ENCODE measurements around the gene GPLD1.
"Not testable (repeated sequence)": the region's sequence is repeated elsewhere in the genome, so short reads cannot be mapped to it uniquely, and the experiment has no call there.

GPLD1 gene

DNA sequence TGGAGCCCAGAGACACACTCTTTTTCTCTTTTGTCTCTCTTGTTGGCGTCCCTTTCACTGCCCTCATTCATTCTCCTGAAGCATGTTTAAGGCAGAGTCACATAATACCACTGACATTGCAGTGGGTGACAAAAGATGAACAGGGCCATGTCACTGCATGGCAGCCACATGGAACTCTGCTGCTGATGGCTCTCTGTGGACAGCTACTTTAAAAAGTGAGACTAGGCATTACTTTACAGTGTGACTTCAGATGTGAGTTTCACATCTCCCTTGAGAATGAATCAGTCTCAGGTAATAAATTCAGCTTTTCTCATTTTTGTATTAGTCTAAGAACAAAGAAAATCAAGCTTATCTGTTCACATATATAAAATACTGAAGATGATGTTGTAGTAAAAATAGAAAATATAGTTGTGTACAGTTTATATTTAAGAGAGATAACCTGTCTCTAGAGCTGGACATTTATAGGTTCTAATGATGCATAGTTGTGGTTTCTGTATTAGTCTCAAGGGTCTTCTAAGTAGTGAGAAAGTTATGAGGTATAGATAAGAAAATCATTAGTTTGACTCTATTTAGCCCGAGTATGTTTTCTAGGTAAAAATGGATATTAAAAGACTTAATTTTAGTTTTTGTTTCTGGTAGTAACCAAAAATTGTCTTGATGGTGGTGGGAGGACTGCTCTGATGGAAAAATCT, 80.5 kb downstream of the GPLD1 start:
- no peak for DNase-seq

DNA sequence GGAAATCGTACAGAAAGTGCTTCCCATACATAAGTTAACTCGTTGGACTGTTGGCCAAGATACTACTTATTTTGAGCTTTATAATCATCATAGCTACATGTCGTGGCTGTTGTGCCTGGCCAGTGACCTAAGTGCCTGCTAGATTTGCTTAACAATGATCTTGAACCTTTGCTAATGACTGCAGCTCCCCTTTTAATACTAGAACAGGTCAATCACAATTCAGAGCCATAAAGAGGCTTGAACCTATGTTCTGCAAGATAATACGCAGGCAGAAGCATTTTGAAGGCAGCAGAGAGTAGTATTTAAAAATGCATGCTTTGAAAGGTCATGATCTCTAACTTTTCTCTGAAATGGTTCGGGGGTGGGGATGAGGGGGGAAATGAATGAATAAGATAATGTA, 84.1 kb downstream of the GPLD1 start:
- DNase-seq: no peak

DNA sequence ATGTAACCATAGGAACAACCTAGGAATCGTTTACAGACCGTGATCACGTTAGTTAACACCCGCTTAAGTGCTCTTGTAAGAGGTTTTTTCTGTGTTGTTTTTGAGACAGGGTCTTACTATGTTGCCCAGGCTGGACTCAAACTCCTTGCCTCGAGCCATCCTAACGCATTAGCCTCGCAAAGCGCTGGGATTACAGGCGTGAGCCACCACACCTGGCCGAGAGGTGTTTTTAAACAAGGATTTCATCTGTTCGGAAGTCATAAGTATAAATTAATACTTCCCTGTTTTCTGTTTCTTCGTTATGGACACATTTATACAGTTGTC, 85.9 kb downstream of the GPLD1 start:
- no peak for DNase-seq

DNA sequence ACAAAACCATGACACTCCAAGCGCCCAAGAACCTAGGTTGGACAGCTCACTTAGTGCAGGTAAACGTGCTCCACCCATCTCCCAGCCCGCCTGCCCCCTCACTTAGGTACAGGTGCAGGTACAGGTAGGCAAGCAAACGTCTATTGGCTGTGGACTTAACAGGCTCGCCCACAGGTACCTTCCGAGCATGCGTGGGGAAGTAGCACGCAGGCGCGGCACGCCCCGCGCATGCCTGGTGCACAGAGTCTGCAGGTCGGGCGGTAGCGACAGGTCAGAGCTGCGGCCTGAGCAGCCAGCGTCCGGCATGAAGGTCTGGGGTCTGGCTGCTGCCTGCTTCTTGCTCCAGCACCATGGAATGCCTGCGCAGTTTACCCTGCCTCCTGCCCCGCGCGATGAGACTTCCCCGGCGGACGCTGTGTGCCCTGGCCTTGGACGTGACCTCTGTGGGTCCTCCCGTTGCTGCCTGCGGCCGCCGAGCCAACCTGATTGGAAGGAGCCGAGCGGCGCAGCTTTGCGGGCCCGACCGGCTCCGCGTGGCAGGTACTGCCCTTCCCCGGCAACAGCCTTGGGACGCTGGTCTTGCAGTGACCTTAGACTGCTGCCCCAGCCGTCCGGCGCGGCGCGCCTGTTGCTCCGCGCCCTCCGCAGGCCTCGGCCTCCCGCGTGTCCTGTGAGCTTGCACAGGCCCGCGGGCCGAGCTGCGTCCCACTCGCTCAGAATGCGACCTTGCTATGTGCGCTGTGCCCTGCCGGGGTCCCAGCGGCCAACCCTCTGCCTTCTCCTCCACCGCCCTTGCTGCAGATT, 86.5 kb downstream of the GPLD1 start, which contains the start of gene MRS2:
MRS2 (plus strand) TSS at position 240 of the 804 bp plus-strand sequence; CDS start at position 351, 111 bp downstream.
- DNase-seq: no peak

DNA sequence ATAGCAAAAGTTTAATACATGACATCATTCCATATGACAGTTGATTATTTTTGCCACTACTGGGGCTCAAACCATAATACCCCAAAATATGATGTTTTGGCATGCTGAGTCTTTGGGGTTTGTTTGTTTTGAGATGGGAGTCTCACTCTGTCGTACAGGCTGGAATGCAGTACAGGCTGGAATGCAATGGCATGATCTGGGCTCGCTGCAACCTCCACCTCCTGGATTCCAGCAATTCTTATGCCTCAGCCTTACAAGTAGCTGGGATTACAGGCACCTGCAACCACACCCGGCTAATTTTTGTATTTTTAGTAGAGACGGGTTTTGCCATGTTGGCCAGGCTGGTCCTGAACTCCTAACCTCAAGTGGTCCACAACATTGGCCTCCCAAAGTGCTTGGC, 87.9 kb downstream of the GPLD1 start:
- DNase-seq: no peak

DNA sequence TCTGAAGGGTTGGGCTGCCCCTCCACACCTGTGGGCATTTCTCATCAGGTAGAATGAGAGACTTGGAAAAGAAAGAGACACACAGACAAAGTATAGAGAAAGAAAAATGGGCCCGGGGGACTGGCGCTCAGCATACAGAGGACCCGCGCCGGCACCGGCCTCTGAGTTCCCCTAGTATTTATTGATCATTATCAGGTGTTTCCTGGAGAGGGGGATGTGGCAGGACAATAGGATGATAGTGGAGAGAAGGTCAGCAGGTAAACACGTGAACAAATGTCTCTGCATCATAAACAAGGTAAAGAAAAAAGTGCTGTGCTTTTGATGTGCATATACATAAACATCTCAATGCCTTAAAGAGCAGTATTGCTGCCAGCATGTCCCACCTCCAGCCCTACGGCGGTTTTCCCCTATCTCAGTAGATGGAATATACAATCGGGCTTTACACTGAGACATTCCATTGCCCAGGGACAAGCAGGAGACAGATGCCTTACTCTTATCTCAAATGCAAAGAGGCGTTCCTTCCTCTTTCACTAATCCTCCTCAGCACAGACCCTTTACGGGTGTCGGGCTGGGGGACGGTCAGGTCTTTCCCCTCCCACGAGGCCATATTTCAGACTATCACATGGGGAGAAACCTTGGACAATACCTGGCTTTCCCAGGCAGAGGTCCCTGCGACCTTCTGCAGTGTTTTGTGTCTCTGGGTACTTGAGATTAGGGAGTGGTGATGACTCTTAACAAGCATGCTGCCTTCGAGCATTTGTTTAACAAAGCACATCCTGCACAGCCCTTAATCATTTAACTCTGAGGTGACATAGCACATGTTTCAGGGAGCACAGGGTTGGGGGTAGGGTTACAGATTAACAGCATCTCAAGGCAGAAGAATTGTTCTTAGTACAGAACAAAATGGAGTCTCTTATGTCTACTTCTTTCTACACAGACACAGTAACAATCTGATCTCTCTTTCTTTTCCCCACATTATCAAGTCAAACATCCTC, 89.0 kb downstream of the GPLD1 start:
- DNase-seq: not testable (repeated sequence)

DNA sequence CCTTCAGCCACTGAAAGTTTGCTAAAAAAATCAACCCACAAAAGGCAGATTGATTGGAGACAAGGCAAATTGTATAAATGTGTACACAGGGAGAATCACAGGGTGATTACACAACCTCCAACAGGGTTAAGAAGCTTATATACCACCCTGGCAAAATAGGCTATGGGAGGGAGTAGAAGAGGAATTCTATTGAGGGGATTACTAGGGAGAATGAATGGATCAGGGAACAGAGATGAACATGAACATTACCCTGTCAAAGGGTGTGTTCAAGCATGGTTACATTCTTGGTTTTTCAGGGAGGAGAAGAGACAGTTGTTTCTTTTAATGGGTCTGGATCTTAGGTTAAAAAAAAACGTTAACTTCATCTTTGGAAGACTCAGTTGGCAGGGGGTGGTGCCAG, 91.7 kb downstream of the GPLD1 start:
- no peak for DNase-seq

DNA sequence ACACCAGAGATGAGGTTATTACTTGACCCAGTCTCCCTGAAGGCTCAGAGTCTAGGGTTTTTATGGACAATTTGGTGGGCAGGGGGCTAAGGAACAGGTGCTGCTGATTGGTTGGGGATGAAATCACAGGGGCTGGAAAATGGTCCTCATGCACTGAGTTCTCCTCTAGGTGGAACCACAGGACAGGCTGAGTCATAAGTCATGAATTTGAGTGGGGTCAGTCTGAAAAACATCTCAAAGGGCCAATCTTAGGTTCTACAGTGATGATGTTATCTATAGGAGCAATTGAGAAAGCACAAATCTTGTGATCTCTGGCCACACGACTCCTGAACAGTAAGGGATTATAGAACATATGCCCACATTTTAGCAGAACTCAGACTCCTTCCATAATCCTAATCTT, 92.6 kb downstream of the GPLD1 start:
- DNase-seq: no peak

DNA sequence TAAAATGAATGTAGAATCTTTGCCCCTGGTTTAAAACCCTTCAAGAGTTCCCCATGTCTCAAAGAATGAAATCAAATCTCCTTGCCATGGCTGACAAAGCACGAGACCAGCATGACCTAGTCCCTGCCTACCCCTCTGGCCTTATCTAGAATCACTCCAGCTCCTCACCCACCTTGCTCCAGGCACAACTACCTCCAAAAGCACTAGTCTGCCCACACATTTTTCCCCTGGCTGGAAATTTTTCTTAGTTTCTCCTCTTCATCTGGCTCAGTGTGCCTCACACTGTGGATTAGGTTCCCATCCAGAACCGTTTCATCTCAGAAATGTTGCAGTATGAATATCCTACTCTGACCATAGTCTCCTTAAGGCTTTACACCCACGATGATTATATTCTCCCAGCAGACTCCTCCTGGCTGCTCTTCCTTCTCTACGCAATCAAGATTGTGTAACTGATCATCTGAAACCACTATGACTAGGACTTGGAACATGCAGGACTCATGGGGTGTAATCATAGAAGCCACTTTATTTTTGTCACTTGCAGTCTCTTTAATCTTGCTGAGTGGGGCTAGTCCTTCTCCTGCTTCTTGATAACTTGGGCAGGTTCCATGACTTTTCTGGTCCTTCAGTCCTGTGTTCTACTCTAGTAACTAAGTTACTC, 94.5 kb downstream of the GPLD1 start:
- DNase-seq: peak; percentile 43

DNA sequence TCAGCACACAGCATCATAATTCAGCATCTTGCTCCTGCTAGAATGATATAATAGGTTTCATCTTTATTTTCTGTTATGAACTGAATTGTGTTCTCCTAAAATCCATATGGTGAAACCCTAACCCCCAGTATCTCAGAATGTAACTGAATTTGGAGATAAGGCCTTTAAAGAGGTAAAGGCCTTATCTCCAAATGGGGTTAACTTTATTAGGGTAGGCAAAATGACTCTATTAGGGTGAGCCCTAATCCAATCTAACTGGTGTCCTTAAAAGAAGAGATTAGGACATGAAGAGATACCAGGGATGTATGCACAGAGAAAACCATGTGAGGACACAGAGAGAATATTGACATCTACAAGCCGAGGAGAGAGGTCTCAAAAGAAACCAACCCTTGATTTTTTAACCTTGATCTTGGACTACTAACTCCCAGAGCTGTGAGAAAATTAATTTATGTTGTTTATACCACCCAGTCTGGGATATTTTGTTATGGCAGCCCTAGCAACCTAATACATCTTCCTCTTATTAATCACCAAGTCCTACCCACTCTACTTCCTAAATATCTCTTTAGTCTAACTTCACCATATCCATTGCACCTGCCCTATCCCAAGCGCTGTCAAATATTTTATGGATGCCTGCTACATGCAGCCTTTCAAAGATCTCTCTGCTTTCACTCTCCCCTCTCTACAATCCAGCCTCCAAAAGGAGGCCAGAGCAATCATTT, 95.2 kb downstream of the GPLD1 start:
- no peak for DNase-seq

DNA sequence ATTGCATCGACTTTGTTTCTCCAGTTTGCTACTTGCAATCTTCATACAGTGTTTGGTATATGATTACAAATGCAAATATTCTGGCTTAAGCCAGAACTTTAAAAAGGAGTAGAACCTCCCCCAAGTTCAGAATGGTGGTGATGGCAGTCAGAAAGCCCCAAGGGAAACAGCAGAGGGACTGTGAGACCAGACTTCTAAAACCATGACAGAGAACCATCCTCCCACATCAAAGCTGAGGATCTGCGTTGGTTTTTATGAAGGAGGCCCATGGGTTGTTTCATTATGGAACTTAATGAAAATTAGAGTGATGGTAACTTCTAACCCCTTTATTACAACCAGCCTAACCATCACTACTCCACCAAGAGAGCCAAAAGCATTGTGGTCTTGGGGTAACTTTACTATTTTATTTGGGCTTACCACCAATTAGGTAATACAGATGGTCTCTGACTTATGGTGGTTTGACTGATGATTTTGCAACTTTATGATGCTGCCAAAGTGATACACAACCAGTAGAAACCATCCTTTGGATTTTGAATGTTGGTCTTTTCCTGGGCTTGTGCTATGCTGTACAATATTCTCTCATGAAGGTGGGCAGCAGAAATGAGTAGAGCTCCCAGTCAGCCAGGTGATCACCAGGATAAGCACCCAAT, 97.5 kb downstream of the GPLD1 start:
- DNase-seq: no peak

DNA sequence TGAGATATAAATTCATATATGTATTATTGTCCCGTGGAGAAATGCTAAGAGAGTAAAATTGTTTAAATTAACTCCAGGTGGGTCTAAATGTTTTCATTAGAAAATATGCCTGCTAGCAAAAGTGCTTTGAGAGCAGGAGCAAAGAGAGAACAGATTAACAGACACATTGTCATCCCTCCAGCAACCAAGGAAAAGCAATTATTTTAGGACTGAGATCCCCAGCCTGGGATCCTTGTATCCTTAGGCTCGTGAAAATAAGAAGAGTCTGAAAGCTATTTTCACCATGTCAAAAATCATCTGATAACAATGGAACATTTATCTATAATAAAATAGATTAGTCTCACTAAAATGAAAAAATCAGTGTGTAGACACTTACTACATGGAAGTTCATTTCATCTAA, 98.2 kb downstream of the GPLD1 start:
- DNase-seq: no peak

DNA sequence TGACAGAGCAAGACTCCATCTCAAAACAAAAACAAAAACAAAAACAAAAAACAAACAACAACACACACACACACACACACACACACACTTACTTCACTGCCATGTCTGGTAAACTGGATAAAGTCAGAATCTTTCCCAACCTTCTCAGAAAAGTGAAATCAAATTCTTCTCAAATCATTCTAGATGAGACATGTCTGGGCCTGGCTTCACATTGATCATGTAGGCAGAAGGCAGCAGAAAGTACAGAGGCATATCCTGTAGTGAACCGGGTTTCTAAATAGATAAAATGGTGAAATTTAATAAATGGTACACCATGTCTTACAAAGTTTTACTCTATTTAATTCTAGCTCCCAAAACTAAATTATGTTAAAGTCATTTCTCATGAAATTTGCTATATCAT, 101.6 kb downstream of the GPLD1 start:
- no peak for DNase-seq

DNA sequence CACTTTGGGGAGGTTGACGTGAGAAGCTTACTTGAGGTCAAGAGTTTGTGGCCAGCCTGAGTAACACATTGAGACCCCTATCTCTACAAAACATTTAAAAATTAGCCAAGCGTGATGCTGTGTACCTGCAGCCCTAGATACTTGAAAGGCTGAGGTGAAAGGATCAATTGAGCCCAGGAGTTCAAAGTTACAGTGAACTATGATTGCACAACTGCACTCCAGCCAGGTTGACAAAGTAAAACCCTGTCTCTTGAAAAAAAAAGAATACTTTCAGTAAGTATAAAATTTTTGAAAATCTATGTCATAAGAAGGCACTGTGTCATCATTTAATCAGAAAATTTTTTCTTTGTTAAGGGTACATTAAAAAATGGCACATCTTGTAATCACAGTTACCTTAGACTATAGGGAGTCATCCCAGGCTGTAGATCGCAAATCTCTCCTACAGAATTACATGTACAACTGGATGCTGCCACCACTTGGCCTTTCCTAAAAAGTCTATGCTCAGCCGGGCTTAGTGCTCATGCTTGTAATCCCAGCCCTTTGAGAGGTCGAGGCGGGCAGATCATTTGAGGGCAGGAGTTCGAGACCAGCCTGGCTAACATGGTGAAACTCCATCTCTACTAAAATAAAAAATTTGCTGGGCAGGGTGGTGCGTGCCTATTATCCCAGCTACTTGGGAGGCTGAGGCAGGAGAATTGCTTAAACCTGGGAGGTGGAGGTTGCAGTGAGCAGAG, 103.7 kb downstream of the GPLD1 start:
- no peak for DNase-seq

DNA sequence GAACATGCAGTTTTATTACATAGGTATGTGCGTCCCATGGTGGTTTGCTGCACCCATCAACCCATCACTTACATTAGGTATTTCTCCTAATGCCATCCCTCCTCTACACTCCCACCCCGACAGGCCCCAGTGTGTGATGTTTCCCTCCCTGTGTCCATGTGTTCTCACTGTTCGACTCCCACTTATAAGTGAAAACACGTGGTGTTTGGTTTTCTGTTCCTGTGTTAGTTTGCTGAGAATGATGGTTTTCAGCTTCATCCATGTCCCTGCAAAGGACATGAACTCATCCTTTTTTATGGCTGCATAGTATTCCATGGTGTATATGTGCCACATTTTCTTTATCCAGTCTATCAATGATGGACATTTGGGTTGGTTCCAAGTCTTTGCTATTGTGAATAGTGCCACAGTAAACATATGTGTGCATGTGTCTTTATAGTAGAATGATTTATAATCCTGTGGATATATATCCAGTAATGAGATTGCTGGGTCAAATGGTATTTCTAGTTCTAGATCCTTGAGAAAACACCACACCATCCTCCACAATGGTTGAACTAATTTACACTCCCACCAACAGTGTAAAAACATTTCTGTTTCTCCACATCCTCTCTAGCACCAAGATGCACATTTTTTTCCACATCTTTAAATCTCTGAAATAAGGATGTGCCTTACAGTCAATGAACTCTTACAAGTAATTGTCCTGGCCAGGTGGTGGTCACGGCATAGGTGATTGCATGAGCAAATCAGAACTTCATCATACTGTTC, 104.8 kb downstream of the GPLD1 start:
- DNase-seq: not testable (repeated sequence)

DNA sequence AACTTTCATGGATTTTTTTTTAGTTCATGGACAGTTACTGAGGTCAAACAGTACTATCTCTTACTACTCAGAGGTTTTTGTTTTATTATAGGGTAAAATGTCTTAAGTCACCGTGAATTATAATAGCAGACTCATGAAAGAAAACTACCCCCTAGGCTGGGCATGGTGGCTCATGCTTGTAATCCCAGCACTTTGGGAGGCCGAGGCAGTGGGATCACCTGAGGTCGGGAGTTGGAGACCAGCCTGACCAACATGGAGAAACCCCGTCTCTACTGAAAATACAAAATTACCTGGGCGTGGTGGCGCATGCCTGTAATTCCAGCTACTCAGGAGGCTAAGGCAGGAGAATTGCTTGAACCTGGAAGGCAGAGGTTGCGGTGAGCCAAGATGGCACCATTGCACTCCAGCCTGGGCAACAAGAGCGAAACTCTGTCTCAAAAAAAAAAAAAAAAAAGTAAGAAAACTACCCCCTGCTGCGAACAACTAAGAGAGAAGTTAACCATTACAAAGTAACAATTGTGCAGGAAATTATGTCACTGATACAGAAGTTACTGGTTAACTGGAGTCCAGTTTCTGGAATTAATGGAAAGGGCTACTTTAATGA, 106.4 kb downstream of the GPLD1 start:
- not testable (repeated sequence) for DNase-seq

DNA sequence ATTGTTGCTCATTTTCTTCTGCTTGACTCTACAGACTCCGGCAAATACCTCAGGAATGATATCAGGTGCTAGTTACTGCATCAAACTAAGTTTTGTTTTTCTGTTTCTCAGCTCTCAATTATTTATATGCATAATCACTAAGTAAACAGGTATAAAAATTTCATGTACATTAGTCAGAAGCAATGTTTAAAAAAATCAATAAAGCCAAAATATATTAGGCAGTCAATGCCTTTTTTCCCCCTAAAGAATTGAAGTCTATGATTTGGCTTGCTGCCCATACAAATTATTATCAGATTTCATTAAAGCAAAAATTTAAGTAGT, 107.2 kb downstream of the GPLD1 start:
- DNase-seq: no peak

DNA sequence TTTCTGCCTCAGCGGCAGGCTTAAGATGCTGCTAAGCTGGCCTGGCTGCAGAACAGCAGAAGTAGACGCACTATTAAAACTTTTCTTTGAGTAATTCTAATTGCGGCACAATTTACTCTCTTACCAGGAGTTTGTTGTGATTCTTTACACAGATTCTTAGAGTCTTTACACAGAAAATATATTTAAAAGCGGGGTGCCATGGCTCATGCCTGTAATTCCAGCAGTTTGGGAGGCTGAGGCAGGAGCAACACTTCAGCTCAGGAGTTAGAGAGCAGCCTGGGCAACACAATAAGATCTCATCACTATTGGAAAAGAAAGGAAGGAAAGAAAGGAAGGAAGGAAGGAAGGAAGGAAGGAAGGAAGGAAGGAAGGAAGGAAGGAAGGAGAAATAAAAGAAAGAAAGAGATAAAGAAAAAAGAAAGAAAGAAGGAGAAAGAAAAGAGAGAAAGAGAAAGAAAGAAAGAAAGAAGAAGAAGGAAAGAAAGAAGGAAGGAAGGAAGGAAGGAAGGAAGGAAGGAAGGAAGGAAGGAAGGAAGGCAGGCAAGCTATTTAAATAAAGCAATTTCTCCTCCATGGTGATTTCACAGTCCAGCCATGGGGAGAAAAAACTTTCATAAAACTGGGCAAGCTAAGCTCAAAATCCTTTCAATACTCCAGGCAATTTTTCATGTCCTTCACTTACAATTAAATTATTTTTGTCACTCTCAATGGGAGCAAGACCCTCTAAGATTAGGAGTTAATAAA, 107.7 kb downstream of the GPLD1 start:
- DNase-seq: no peak
